Lung (tissue), 12 donors: ENCODE measurements around the gene CRYBA1. TPM values are rescaled to one million over a fixed set of nuclear protein-coding genes. Genes with fewer than 3 reads are reported as not detected.
"Not testable (repeated sequence)": the region's sequence is repeated elsewhere in the genome, so short reads cannot be mapped to it uniquely, and the experiment has no call there.

Experiments
- ATAC-seq: fragments of 200-7000 bp; cut with Tn5 transposase; one replicate; pipeline ENCODE4 v1.9.1; 2020; ENCODE audit warnings: moderate number of reproducible peaks; ENCODE audit not compliant: insufficient read depth, low FRiP score
- DNase-seq, 3 donors: peaks; one replicate each; pipeline ENCODE4 v3.0.0-alpha.2; 2013 to 2017
- H3K27ac ChIP-seq, 2 donors: one replicate each; pipeline ENCODE4 v1.5.1; 2013; ENCODE audit warnings: mild to moderate bottlenecking in 2 of 2, moderate library complexity in 2 of 2, control low read depth in 1 of 2, inconsistent platforms in 1 of 2, low read depth in 1 of 2, low read length in 1 of 2
- H3K27me3 ChIP-seq, 3 donors: one replicate each; pipeline ENCODE4 v1.5.1; 2013; ENCODE audit warnings: low read length in 2 of 3; ENCODE audit not compliant: control insufficient read depth in 3 of 3, insufficient read depth in 3 of 3
- H3K36me3 ChIP-seq, 4 donors: one replicate each; pipeline ENCODE4 v1.5.1; 2013; ENCODE audit warnings: low read length in 4 of 4, mild to moderate bottlenecking in 1 of 4, moderate library complexity in 1 of 4; ENCODE audit not compliant: control insufficient read depth in 4 of 4, insufficient read depth in 4 of 4
- H3K4me1 ChIP-seq, 5 donors: one replicate each; pipeline ENCODE4 v1.5.1; 2013; ENCODE audit warnings: low read length in 5 of 5, mild to moderate bottlenecking in 2 of 5, moderate library complexity in 1 of 5; ENCODE audit not compliant: control insufficient read depth in 5 of 5, insufficient read depth in 5 of 5
- H3K4me3 ChIP-seq: one replicate; pipeline ENCODE4 v1.5.1; 2013; ENCODE audit warnings: mild to moderate bottlenecking, control low read depth, moderate library complexity
- H3K9ac ChIP-seq, 2 donors: one replicate each; pipeline ENCODE4 v1.5.1; 2013; ENCODE audit warnings: low read length in 2 of 2, control low read depth in 1 of 2; ENCODE audit not compliant: insufficient read depth in 1 of 2
- H3K9me3 ChIP-seq, 4 donors: one replicate each; pipeline ENCODE4 v1.5.1; 2013; ENCODE audit warnings: low read length in 3 of 4, mild to moderate bottlenecking in 1 of 4, moderate library complexity in 1 of 4; ENCODE audit not compliant: control insufficient read depth in 4 of 4, insufficient read depth in 3 of 4
- CTCF ChIP-seq: IDR thresholded peaks from 2 replicates; pipeline ENCODE4 v1.5.1; 2012; ENCODE audit warnings: mild to moderate bottlenecking; ENCODE audit errors: control extremely low read depth, extremely low read depth
- WGBS, 2 donors: extraction: QIAGEN DNeasy Blood & Tissue Kit; methylation state at CpG; one replicate each; pipeline ENCODE4 v1.1.7; 2013; 5-methylcytosine and 5-hydroxymethylcytosine counted together
- polyA plus RNA-seq, 2 donors: library from polyadenylated mRNA; stranded (reverse); fragments of 200-250 nt; gene quantifications; one replicate each; pipeline ENCODE4 v1.2.1, GENCODE V29; 2013
- total RNA-seq, 2 donors: library from RNA; depleted of rRNA in 1 of 2; stranded (reverse); fragments of >200 nt in 1 of 2; gene quantifications; one replicate each; pipeline ENCODE4 v1.2.1, GENCODE V29; 2014 to 2021
- donor health status: control.
- donor health status: control.
- donor health status: Bipolar disorder and iron deficiency.
- donor health status: healthy.
- donor health status: DM: yes; HTN: yes; CAD: no.

The CRYBA1 gene
- total and polyA plus RNA-seq, 4 donors, result not detected

- WGBS, 2 donors, result 68 to 77% methylated on average over 4 of the region's 4 CpGs
- H3K4me1 ChIP-seq, result peaks cover 0 to 2% (median 0%) of the 10 kb centered on the region in 5 donors
- H3K9ac ChIP-seq, result no peak overlapping the region
- TF ChIP-seq CTCF, result no peak
- no peaks in the 10 kb centered on the region for H3K9me3 ChIP-seq
- H3K27ac ChIP-seq, result no peak overlapping the region
- ATAC-seq (no peak), DNase-seq (no peak)
- no peaks in the 10 kb centered on the region for H3K36me3 ChIP-seq
- H3K27me3 ChIP-seq, result peaks cover 0 to 3% (median 0%) of the 10 kb centered on the region in 3 donors
- no peak overlapping the region for H3K4me3 ChIP-seq
Observed at GRCh38 chr17:29215717-29216116, 30.9 kb upstream of the CRYBA1 start.

- ATAC-seq (no peak), DNase-seq (no peak)
- no peak overlapping the region for H3K9ac ChIP-seq
- H3K36me3 ChIP-seq, result no peaks in the 10 kb centered on the region
- H3K27me3 ChIP-seq, result peaks cover 0 to 3% (median 0%) of the 10 kb centered on the region in 3 donors
- no peak for TF ChIP-seq CTCF
- H3K9me3 ChIP-seq, result no peaks in the 10 kb centered on the region
- WGBS, 2 donors, result 80 to 82% methylated on average over 6 of the region's 6 CpGs
- peaks cover 0 to 2% (median 0%) of the 10 kb centered on the region in 5 donors for H3K4me1 ChIP-seq
- H3K4me3 ChIP-seq, result no peak overlapping the region
- H3K27ac ChIP-seq, result no peak overlapping the region
Observed at GRCh38 chr17:29216181-29216580, 30.5 kb upstream of the CRYBA1 start.

DNA sequence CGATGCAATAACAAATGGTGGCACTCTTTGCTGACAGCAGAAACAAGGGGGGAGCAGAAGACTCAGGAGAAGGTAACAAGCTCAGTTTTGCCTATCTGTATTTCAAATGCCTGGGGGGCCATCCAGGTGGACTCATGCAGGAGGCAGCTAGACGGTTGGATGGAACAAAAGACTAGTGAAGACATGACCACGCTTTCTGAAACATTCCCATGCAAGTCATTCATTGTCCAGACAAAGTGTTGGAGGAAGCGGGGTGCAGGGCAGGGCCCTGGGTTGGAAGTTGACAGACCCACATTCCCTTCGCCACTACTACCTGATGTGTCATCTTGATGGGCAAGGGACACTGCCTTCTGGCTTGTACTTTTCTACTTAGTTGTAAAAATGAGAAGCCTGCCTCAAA is 29.8 kb upstream of the CRYBA1 start:
- no peak for ATAC-seq
- H3K4me1 ChIP-seq, result peaks cover 0 to 2% (median 0%) of the 10 kb centered on the region in 5 donors
- H3K9me3 ChIP-seq, result no peaks in the 10 kb centered on the region
- no peaks in the 10 kb centered on the region for H3K36me3 ChIP-seq
- no peak overlapping the region for H3K9ac ChIP-seq
- no peak overlapping the region for H3K27ac ChIP-seq
- 91 to 95% methylated on average over 5 of the region's 5 CpGs for WGBS, 2 donors
- H3K27me3 ChIP-seq, result peaks cover 0 to 3% (median 0%) of the 10 kb centered on the region in 3 donors
- no peak for TF ChIP-seq CTCF
- no peak overlapping the region for H3K4me3 ChIP-seq
- DNase-seq, result no peak

GRCh38 chr17:29219378-29220047 is 27.1 kb upstream of the CRYBA1 start:
- peak; percentile 83 for ATAC-seq
- 16 to 21% methylated on average over 14 of the region's 14 CpGs for WGBS, 2 donors
- TF ChIP-seq CTCF, result peak; percentile 94
- Histone ChIP-seq H3K9ac (no peak overlapping the region), H3K27me3 (peaks cover 0 to 3% (median 0%) of the 10 kb centered on the region in 3 donors), H3K36me3 (no peaks in the 10 kb centered on the region), H3K9me3 (no peaks in the 10 kb centered on the region), H3K4me3 (no peak overlapping the region), H3K4me1 (peaks cover 0 to 2% (median 0%) of the 10 kb centered on the region in 5 donors), H3K27ac (no peak overlapping the region)
- DNase-seq, result peak; percentile 91 to 95 (median 93)

DNA sequence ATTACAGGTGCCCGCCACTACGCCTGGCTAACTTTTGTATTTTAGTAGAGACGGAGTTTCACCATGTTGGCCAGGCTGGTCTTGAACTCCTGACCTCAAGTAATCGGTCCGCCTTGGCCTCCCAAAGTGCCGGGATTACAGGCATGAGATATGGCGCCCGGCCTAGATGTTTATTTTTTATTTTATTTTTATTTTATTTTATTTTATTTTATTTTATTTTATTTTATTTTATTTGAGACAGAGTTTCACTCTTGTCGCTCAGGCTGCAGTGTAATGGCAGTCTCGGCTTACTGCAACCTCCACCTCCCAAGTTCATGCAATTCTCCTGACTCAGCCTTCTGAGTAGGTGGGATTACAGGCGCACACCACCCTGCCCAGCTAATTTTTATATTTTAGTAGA is 25.3 kb upstream of the CRYBA1 start:
- 94 to 96% methylated on average over 11 of the region's 11 CpGs for WGBS, 2 donors
- H3K4me3 ChIP-seq, DNase-seq, H3K27me3 ChIP-seq, H3K36me3 ChIP-seq, H3K9ac ChIP-seq, ATAC-seq, H3K9me3 ChIP-seq, H3K4me1 ChIP-seq, H3K27ac ChIP-seq: not testable (repeated sequence)
